Astrocyte of the hippocampus (primary cell): ENCODE results near the gene DRAM1.
"Not testable (repeated sequence)": the region's sequence is repeated elsewhere in the genome, so short reads cannot be mapped to it uniquely, and the experiment has no call there.

Experiments
- DNase-seq: peaks from one replicate; pipeline ENCODE4 v3.0.0; 2011; ENCODE audit warnings: low read depth, low spot score

DRAM1 gene

DNA sequence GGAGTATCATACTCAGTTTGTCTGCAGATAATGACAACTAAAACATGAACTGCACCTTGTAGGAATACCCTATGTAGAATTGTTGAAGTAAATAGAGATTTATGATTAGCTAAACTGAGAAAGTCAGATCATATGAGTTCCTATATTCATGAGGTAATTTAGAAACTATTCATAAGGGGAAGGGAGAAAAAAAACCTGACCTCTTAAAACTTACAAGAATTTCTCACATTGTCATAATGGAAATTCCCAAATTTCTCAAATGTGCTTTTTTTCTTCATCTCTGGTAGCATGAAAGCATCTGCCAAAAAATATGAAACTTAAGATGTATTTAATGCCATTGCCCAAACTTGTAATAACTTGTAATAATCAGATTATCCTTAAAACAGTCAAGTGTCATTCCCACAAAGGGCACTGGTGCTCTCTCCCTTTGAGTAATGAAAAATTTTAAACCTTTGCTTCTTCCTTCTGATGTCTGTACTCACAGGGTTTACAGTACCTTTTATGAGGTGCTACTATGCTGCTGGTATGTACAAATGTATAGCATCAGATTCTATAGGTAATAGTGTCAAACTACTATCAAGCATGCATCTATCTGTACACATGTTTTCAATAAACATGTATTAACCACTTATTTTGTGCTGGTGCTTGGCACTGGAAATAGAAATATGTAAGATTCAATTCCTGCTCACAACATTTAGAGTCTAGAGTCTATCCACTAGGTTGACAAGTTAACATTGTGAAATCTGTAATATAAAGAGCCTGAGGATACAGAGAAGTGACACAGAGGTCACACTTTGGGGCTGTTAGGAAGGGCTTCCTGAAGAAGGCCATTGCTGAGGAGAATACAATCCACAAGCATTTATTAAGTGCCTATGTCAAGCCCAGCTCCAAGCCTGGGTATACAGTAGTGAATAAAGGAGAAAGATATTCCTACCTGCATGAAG lies 17.4 kb upstream of the DRAM1 start:
- DNase-seq, result no peak

DNA sequence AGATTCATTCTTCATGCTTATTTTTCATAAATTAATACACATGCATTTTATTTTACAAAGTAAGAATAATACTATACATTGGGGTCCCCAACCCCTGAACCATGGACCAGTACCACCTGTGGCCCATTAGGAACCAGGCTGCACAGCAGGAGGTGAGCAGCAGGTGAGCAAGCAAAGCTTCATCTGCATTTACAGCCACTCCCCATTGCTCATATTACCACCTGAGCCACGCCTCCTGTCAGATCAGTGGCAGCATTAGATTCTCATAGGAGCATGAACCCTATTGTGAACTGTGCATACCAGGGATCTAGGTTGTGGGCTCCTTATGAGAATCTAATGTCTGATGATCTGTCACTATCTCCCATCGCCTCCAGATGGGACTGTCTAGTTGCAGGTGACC lies 15.7 kb upstream of the DRAM1 start:
- DNase-seq, result not testable (repeated sequence)

DNA sequence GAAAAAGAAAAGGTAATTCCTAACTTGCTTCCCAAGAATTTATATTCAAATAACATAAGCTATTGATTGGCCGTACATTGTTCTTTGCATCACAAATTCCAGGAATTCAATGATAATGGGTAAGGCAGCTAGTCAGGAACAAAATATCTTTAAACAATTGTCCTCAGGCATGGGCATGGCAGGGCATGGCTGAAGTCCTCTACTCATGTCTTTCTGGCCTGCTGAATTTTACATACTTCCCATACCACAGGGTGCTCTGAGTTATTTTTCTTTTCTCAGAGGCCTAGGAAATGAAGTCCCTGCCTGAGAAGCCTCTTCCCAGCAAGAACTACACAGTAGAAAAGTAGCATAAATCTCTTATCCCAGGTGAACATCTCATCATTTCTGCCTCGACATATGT lies 15.1 kb upstream of the DRAM1 start:
- peak; percentile 21 for DNase-seq

DNA sequence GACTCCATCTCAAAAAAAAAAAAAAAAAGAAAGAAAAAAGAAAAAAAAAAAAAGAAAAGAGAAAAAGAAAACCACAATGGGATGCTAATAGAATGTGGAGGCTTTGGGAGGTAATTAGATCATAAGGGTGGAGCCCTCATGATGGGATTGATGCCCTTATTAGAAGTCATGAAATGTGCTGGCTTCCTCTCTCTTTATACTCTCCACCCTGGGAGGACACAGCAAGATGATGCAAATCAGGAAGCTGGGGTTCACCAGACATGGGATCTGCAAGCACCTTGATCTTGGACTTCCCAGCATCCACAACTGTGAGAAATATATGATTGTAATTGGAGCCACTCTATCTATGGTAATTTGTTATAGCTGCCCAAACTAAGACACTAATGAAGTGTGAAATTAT lies 13.4 kb upstream of the DRAM1 start:
- DNase-seq, result no peak

DNA sequence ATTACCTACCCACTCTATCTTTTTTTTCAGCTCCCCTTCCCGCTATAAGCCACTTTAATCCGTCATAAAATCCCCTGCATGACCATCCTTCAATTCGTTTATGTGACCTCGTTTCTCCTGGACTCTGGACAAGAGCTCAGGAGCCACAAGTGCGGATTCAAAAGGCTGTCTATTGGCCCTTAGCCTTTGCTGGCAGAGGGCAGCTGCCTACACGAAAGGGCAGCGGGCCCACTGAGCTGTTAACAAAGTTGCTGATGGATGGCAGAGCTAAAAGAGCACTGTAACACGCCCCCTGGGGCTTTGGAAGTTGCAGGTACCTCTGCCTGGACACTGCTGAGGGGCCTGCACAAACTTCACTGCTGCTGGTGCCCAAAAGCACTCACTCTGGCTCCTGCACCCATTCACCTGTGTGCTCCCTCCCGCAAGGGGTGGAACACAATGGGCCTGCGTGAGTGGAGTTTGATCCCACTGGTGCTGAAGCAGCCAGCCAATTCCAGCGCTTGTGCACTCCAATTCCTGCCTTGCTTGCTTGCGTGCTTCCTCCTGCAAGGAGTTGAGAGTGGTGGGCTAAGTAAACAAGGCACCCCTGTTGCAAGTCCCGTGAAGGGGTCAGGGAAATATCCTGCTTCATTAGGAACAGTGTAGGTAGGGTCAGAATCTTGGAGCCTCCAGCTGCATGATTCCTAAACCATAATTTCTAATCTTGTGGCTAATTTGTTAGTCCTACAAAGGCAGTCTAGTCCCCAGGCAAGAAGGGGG lies 10.6 kb upstream of the DRAM1 start:
- no peak for DNase-seq

DNA sequence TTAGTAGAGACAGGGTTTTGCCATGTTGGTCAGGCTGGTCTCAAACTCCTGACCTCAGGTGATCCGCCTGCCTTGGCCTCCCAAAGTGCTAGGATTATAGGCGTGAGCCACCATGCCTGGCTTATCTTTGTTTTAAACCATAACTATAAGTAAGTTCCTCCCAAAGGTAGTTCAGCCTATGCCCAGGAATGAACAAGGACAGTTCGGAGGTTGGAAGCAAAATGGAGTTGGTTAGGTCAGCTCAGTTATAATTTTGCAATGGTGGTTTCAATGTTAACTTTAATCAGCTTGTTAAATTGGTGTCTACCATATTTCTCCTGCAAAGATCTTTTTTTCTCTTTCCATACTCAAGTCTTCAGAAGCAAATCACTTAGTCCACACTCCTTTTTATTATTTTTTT lies 9.8 kb upstream of the DRAM1 start:
- DNase-seq, result not testable (repeated sequence)

DNA sequence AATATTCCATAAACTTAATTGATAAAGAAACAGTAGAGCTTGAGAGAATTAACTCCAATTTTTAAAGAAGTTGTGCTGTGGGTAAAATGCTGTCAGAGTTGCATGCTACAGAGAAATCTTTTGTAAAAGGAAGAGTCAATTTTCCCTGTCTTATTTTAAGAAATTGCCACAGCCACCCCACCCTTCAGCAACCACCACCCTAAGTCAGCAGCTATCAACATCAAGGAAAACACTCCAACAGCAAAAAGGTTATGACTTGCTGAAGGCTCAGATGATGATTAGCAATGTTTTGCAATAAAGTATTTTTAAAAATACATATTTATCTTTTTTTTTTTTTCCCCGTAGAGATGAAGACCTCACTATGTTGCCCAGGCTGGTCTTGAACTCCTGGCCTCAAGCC lies 6.5 kb upstream of the DRAM1 start:
- DNase-seq, result no peak

DNA sequence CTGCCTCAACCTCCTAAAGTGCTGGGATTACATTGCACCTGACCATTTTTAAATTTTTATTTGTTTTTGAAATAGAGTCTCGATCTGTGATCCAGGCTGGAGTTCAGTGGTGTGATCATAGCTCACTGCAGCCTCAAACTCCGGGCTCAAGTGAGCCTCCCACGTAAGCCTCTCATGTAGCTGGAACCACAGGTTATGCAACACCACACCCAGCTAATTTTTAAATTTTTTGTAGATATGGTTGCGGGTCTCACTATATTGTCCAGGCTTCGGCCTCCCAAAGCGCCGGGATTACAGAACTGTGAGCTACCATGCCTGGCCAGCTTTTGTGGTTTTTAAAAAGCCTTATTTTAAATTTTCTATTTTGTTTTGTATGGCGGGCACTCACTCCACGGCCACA lies 2.2 kb upstream of the DRAM1 start:
- DNase-seq, result no peak

DNA sequence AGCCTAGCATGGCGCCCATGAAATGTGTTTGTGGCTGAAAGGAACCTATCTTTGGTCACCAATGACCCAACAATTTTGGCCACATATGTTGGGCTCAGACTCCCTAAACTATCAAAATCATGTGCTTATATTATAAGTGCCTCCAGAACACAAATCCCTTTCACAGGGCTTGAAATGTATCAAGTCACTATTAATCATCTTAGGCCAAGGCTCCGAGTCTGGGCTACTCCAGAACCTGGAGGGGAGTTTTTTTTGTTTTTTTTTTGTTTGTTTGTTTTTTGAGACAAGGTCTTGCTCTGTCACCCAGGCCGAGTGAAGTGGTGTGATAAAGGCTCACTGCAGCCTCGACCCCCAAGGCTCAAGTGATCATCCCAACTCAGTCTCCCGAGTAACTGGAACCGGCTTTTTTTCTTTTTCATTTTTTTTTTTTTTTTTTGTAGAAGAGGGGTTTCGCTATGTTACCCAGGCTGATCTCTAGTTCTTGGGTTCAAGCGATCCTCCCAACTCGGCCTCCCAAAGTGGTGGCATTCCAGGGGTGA lies 989 bp upstream of the DRAM1 start:
- no peak for DNase-seq

DNA sequence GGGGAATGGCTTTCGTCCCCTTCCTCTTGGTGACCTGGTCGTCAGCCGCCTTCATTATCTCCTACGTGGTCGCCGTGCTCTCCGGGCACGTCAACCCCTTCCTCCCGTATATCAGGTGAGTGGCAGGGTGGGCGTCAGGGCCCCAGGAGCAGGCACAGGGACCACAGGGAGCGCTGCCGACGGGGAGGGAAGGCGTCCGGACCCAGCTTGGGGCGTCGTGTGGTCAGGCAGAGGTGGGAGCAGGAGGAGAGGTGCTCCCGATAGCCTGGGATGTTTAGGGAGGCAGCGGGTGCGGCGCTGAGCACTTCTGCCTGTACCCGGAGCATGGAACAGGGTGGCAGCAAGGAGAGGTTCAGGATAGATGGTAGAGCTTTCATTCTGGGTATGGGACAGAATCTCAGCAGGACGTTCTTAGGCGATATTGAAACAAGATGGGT lies 444 bp downstream of the DRAM1 start:
- DNase-seq, result peak; percentile 66

DNA sequence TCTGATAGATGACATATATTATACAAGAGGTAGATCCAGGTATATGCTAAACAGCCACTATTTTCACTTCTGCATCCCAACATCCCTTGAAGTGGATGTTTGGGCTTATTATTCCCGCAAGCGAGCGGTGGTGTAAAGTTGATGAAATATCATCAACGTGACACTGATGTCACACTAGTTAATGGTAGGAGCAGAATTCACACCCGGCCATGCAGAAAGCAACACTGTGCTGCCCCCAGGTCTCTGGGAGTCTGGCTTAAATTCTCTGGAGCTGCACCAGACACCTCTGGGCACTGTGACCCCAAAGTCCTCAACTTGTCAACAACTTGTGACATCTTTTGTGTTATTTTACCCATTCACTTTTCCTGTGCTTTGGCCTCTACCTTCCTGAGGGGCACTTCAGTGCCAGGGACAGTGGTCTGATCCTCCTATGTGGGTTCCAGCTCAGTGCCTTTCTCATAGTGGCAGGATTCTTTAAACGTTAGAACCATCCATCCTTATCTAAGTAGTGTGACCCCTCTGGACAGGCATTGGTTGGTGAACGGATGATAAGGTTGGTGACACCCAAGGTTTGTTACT lies 952 bp downstream of the DRAM1 start:
- DNase-seq, result no peak

DNA sequence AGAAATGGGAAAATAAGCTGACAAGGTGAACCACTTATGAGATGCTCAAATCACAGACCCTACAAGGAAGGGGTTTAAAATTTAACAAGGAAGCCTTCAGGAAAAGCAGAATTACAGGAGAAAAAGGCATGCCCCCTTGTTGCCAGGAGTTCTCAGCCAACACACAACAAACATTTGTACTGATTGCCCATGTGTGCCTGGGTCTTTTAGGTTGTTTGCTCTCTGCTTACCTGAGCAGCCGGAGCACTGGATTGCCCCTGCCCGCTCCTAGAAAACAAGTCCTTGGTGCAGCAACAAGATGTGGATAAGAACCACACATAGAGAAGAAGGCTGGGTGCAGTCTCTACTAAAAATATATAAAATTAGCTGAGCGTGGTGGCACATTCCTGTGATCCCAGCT lies 3.4 kb downstream of the DRAM1 start:
- DNase-seq, result no peak

DNA sequence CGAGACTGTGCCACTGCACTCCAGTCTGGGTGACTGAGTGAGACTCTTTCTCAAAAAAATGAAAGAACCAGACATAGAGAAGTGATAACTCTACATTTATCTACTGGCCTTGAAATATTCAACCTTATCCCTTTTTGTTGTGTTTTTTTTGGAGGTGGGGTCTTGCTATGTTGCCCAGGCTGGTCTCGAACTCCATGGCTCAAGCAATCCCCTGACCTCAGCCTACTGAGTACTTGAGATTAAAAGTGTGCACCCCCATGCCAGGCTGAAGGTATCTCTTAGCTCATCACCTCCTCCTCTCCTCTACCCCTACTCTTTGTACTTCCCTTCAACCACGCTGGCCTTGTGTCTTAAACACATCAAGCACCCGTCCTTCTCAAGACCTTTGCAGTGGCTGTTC lies 3.8 kb downstream of the DRAM1 start:
- DNase-seq, result no peak

DNA sequence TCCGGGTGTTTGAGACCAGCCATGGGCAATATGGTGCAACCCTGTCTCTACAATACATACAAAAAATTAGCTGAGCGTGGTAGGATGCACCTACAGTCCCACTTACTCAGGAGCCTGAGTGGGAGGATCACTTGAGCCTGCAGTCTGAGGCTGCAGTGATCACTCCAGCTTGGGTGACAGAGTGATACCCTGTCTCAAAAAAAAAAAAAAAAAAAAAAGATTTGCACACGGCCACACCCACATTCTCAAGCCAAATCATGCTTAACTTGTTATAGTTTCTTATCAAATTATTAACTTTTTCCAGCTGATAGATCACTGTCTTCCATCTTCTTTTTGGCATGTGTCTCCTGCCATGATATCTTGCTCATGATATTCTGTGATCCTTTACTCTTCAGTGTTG lies 6.8 kb downstream of the DRAM1 start:
- DNase-seq, result no peak

DNA sequence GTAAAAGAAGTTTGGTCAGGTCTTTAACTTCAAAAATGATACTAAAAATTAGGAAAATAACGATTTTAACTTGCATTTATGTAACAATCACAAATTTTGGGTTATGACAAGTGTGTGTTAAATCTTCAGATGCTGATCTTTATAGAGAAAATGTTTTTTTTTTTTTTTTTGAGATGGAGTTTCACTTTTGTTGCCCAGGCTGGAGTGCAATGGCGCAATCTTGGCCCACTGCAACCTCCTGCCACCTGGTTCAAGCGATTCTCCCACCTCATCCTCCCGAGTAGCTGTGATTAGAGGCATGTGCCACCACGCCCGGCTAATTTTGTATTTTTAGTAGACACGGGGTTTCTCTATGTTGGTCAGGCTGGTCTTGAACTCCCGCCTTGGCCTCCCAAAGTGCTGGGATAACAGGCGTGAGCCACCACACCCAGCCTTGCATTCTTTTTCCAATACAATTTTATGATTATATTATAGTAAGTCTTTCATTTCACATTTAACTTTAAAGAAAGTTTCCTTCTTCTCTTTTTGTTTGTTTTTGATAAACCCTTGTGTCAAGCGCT lies 7.5 kb downstream of the DRAM1 start:
- DNase-seq, result not testable (repeated sequence)

DNA sequence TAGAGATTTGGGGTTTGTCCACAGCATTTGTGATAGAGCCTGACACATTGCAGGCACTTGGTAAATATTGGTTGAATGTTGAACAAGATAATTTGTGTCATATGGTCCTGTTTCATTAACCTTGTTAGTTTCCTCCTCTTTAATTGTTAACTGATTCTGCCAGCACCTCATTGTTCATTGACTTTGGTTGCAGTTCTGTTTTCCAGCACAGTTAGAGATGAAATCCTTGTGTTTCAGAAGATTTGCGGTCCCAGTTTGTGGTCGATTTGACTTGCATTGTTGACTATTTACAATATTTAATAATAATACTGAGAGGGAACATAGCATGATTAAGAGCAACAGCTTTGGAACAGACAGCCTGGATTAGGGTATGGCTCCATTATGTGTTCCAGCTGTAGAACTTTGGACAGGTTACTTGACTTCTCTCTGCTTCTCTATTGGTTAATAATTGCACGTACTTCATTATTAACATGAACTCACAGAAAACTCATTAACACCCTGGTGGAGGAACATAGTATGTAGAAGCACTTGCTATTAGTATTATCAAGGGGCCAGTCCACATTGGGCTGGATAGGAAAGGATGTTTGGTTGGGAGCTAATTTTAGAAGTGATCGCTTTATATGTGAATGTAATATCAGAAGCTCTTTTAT lies 8.7 kb downstream of the DRAM1 start:
- DNase-seq, result no peak

DNA sequence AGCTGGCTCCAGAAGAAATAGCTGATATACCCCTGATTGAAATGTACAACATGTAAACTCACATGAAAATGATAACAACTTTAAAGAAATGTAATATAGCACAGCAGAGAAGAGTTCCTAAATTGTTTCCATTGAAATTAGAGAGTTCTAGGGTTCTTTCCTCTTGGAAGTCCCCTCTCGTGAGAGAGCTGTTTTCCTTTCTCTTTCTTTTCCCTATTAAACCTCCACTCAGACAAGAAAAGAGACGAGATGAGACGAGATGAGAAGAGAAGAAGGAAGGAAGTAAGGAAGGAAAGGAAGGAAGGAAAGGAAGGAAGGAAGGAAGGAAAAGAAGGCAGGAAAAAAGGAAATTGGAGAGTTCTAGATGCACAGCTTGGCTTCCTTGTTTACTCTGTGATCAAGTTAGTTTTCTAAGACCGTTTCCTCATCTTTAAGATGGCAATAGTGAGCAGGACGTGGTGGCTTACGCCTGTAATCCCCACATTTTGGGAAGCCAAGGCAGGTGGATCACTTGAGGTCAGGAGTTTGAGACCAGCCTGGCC lies 11.9 kb downstream of the DRAM1 start:
- DNase-seq, result no peak

DNA sequence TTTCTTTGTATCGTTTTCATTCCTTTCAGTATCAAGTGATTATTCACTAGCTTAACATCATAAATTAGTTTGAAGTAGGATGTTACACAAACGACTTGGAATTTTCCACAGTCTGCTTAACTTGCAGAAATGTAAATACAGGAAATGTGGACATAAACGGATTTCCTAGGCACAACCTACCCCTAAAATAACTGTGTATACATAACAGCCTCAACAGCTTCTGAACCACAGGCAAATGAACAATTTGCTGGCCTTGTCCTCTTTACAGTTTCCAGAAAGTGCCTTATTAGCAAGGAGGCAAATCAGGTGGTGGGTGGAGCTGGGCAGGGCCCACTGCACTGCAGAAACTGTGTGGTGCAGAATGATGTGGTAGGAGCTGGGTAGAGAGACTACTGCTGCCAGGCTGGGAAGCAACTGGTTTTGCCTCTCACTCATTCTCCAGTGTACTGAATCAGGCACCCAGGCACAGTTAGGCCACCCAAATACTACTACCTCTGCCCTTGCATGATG lies 14.1 kb downstream of the DRAM1 start:
- peak; percentile 72 for DNase-seq

DNA sequence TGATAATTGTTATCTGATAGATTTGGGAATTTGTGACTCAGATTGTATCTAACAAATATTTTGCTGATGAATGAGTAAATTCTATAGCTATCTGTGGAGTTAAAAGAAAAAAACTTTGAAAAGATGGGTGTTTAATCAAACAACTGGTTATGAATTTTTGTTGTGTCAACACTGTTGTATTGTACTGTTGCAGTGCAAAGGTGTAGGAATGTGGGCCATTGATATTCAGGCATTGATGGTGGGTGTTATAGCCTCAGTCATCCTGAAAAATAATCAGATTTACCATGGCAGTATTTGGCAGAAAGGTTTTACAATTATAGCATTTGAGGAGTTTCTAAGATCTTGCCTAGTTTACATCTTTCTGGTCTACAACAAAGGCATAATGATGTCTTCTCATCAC lies 15.4 kb downstream of the DRAM1 start:
- DNase-seq, result no peak

DNA sequence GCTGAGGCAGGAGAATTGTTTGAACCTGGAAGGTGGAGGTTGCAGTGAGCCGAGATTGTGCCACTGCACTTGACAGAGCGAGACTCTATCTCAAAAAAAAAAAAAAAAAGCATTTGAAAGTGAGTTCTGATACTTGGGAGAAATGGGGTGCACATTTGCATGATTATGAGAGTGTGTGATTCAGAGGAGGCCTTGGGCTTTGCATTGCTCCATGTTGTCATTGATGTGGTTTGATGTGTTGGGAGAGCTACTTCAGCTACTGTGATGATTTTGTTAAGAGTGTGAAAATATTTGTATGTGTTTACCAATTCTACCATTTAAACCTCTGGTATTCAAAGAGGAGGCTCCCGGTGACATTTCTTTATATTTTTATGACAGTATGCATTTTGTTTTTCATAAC lies 24.4 kb downstream of the DRAM1 start:
- no peak for DNase-seq

DNA sequence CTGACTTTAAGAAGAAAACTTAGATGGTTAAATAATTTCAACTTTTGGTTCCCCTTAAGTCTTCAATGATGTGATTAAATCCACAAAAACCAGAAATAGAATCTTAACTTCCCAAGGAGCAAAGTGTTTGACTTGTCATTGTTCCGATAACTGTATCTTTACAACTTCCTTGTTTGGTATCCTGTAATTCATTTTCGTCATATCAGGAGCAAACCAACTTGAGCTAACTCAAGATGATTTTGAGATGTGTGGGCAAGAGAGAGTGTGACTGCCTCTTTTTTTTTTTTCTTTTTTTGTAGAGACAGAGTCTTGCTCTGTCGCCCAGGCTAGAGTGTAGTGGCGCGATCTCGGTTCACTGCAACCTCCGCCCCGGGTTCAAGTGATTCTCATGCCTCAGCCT lies 25.3 kb downstream of the DRAM1 start:
- no peak for DNase-seq
